ENCODE data around the gene LHFPL5.

The LHFPL5 gene

DNA sequence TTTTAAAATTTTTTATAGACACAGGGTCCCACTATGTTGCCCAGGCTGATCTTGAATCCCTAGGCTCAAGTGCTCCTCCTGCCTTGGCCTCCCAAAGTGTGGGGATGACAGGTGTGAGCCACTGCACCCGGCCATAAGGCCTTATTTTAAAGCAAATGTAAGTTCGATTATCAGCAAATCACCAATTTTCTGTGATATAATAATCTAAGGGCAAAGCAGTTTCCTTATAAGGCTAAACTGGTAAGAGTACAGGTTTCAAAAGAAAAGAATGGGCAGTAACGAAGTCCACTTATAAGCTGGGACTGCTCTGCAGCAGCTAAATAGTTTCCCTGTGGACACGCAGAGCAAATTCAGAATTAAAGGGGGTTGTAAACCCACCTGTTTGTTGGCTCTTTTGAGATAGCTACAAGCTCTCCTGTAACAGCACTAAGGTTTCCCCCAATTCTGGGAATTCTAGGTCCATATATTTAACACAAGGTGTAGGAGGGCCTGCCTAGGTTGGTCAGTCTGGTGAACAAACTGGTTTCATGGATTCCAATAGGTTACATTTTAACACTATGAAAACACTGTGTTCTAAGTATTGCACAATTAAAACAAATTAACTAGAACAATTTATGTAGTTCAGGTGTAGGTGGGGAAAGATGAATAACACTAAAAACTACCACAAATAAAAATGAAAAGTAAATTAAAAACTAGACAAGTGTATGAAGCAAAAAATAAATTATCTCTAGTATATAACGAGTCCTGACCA, 26.3 kb downstream of the LHFPL5 start:
- DNase-seq (ENCODE audit: low spot score) = no peak
- TF ChIP-seq, protein P1, sequence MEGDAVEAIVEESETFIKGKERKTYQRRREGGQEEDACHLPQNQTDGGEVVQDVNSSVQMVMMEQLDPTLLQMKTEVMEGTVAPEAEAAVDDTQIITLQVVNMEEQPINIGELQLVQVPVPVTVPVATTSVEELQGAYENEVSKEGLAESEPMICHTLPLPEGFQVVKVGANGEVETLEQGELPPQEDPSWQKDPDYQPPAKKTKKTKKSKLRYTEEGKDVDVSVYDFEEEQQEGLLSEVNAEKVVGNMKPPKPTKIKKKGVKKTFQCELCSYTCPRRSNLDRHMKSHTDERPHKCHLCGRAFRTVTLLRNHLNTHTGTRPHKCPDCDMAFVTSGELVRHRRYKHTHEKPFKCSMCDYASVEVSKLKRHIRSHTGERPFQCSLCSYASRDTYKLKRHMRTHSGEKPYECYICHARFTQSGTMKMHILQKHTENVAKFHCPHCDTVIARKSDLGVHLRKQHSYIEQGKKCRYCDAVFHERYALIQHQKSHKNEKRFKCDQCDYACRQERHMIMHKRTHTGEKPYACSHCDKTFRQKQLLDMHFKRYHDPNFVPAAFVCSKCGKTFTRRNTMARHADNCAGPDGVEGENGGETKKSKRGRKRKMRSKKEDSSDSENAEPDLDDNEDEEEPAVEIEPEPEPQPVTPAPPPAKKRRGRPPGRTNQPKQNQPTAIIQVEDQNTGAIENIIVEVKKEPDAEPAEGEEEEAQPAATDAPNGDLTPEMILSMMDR (IDR thresholded peaks at IDR 0.05; ENCODE audit: extremely low read depth, missing control alignments) = no peak

DNA sequence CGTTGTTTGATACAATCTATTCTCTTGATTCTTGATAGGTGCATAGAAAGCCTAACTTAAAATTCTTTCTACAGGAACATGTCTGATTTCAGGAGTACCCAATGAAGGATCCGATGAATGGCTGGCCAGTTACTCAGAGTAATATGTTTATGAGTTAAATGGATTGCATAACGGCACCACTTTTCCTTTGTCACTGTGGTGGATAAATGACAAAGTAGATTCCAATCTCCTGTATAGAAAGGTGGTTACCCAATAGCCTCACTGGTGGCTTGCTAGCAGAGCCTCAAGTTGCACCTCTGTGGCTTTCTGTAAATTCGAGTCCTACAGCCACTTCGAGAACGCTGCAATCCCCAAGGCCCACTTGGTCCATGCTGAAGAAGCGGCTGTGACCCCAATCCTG, 28.4 kb downstream of the LHFPL5 start:
- no peak for DNase-seq (ENCODE audit: low spot score)
- TF ChIP-seq, protein P1 (IDR thresholded peaks at IDR 0.05; ENCODE audit: extremely low read depth, missing control alignments) = no peak

DNA sequence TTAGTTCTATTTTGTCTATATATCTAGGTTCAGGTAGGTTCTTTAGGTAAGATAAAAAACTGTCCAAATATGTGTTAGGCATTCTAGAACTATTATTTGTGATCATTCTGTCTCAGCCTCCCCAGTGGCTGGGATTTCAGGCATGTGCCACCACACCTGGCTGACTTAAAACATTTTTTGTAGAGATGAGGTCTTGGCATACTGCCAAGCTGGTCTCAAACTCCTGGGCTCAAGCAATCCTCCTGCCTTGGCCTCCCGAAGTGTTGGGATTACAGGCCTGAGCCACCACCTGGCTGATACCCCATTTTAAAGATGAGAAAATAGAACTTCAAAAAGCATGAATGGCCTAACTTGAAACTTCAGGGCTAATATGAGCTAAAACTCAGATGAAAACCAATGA, 33.9 kb downstream of the LHFPL5 start:
- DNase-seq (ENCODE audit: low spot score) = no peak
- TF ChIP-seq, protein P1 (IDR thresholded peaks at IDR 0.05; ENCODE audit: extremely low read depth, missing control alignments) = no peak

DNA sequence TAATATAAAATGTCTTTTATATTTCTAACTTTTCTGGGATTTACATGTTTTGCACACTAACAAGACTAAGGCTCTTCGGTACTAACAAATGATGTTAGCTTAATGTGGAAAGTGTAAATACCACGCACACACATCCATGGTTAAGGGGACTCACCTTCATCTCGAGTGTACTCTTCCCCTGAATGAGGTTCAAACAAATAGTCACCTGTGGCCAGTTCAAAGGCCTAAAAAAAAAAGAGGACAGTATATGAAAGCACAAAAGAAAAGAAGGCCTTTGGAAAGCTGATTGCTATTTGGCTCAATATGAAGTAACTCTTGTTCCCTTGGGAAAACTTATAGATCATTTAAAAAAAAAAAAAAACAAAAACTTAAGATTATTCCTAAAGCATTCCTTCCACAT, 37.2 kb downstream of the LHFPL5 start:
- no peak for DNase-seq (ENCODE audit: low spot score)

DNA sequence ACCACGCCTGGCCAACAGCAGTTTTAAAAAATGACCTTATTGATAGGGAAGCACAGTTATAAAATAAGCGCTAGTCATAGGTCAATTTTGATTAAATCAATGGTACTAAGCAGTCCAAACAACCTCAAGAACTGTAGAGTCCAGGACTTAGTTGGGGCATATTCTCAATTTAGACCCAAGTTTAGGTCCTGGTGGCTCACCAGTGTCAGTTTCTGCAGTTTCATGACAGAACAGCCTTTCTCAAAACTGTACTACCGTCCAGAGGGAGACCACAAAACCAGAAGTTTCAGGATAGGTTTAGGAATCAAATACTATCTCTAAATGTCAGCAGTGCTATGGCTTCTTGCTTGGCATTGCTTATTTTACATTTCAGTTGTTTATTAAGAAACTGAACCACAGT, 39.1 kb downstream of the LHFPL5 start:
- TF ChIP-seq, protein P1 (IDR thresholded peaks at IDR 0.05; ENCODE audit: extremely low read depth, missing control alignments) = no peak
- DNase-seq (ENCODE audit: low spot score) = no peak

More for the DNA sequence above, 37.2 kb downstream of the LHFPL5 start:
- TF ChIP-seq, protein P1 (IDR thresholded peaks at IDR 0.05; ENCODE audit: extremely low read depth, missing control alignments) = no peak

DNA sequence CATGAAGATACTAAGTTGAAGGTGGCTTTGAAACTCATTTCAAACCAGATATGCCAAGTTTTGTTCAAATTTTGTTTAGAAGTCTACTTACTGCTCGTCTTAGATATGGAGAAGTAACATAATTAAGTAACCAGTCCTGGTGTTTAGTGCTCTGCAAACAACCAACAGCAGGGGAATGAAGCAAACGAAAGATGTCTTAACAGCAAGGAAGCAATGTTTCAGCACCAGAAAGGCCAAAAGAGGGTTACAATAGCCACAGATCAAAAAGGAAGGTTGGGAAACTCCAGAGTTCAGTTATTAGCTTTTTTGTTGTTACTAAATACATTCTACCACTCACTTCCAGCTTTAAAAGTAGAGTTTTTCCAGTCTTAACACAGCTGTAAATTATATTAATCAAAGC, 45.1 kb downstream of the LHFPL5 start:
- no peak for DNase-seq (ENCODE audit: low spot score)
- TF ChIP-seq, protein P1 (IDR thresholded peaks at IDR 0.05; ENCODE audit: extremely low read depth, missing control alignments) = no peak

DNA sequence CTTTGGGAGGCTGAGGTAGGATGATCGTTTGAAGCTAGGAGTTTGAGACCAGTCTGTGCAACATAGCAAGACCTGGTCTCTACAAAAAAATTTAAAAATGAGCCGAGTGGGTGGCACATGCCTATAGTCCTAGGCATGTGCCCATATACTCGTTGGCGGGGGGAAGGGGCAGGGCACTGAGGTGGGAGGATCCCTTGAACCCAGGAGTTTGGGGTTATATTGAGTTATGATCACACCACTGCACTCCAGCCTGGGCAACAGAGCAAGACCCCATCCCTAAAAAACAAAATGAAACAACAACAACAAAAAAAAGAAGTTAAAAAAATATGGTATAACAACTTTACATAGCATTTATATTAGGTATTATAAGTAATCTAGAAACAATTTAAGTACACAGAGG, 47.8 kb downstream of the LHFPL5 start:
- TF ChIP-seq, protein P1 (IDR thresholded peaks at IDR 0.05; ENCODE audit: extremely low read depth, missing control alignments) = no peak
- no peak for DNase-seq (ENCODE audit: low spot score)
